GM12864 (cell line): Measurements from ENCODE around the gene CPA4.

Source experiments
- DNase-seq: peaks from one replicate; pipeline ENCODE4 v3.0.0-alpha.2; 2011; ENCODE audit warnings: low read depth
- H3K4me3 ChIP-seq: 2 replicates; pipeline ENCODE4 v1.5.1; 2011; ENCODE audit warnings: mild to moderate bottlenecking, low read depth, low read length, control low read depth
- CTCF ChIP-seq: IDR thresholded peaks from 2 replicates; pipeline ENCODE4 v1.5.1; 2011; ENCODE audit warnings: low read depth, mild to moderate bottlenecking, moderate library complexity, low read length, control low read depth, inconsistent platforms; ENCODE audit errors: missing control alignments

Gene CPA4

GRCh38 chr7:130365088-130365487 is 72.1 kb downstream of the CPA4 start:
- TF ChIP-seq CTCF = no peak
- no peak for DNase-seq
- no peak overlapping the region for H3K4me3 ChIP-seq

GRCh38 chr7:130365511-130366441 is 72.8 kb downstream of the CPA4 start:
- TF ChIP-seq CTCF = no peak
- no peak overlapping the region for H3K4me3 ChIP-seq
- DNase-seq = peak; percentile 61

GRCh38 chr7:130366564-130366963 is 73.6 kb downstream of the CPA4 start:
- no peak overlapping the region for H3K4me3 ChIP-seq
- no peak for TF ChIP-seq CTCF
- DNase-seq = no peak

- no peak for DNase-seq
- H3K4me3 ChIP-seq = no peak overlapping the region
- no peak for TF ChIP-seq CTCF
Observed at GRCh38 chr7:130367088-130367755, 74.3 kb downstream of the CPA4 start.

GRCh38 chr7:130367836-130368746 is 75.1 kb downstream of the CPA4 start:
- no peak for TF ChIP-seq CTCF
- no peak for DNase-seq
- no peak overlapping the region for H3K4me3 ChIP-seq

GRCh38 chr7:130369110-130369711 is 76.2 kb downstream of the CPA4 start:
- H3K4me3 ChIP-seq = no peak overlapping the region
- no peak for TF ChIP-seq CTCF
- DNase-seq = no peak
